ENCODE data around the gene ASTN2.

The ASTN2 gene

DNA sequence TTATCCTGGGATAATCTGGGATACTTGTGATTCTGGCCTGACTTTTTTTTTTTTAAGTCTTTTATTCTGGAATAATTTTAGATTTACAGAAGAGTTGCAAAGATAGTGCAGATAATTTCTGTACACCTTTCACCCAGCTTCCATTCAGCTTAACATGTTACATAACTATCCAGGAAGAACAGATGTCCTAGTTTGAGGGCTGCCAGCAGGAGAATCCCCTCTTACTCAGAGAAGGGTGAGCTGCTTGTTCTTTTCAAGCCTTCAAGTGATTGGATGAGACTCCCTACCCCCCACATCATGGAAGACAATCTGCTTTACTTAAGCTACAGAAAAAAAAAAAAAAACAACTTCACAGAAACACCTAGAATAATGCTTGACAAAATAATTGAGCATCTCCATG lies 473.6 kb downstream of the ASTN2 start:
- Histone ChIP-seq H3K36me3 (ENCODE audit: insufficient read depth, low read length) (no peaks in the 10 kb centered on the region), H3K4me3 (ENCODE audit: low read depth in 1 of 2, low read length in 2 of 2) (no peak overlapping the region), H2AFZ (ENCODE audit: low read depth, low read length) (no peak overlapping the region), H3K4me2 (ENCODE audit: insufficient read depth, low read length) (no peak overlapping the region), H3K9me3 (ENCODE audit: insufficient read depth, low read length, severe bottlenecking) (no peaks in the 10 kb centered on the region), H3K79me2 (ENCODE audit: insufficient read depth, low read length) (no peaks in the 10 kb centered on the region), H3K4me1 (ENCODE audit: insufficient read depth, low read length) (no peaks in the 10 kb centered on the region), H4K20me1 (ENCODE audit: insufficient read depth, low read length) (no peaks in the 10 kb centered on the region), H3K27me3 (ENCODE audit: insufficient read depth, low read length, poor library complexity) (no peaks in the 10 kb centered on the region), H3K27ac (ENCODE audit: low read length) (no peak overlapping the region), H3K9ac (ENCODE audit: low read depth, low read length) (no peak overlapping the region)
- TF ChIP-seq EZH2 (IDR thresholded peaks at IDR 0.05; ENCODE audit: borderline replicate concordance, low read depth, low read length, severe bottlenecking): no peak
- TF ChIP-seq, protein P1, sequence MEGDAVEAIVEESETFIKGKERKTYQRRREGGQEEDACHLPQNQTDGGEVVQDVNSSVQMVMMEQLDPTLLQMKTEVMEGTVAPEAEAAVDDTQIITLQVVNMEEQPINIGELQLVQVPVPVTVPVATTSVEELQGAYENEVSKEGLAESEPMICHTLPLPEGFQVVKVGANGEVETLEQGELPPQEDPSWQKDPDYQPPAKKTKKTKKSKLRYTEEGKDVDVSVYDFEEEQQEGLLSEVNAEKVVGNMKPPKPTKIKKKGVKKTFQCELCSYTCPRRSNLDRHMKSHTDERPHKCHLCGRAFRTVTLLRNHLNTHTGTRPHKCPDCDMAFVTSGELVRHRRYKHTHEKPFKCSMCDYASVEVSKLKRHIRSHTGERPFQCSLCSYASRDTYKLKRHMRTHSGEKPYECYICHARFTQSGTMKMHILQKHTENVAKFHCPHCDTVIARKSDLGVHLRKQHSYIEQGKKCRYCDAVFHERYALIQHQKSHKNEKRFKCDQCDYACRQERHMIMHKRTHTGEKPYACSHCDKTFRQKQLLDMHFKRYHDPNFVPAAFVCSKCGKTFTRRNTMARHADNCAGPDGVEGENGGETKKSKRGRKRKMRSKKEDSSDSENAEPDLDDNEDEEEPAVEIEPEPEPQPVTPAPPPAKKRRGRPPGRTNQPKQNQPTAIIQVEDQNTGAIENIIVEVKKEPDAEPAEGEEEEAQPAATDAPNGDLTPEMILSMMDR (IDR thresholded peaks at IDR 0.05; ENCODE audit: borderline replicate concordance, extremely low read depth, low read length, poor library complexity, severe bottlenecking): no peak
- DNase-seq: no peak
- ATAC-seq (ENCODE audit: insufficient read depth, low read depth): no peak

- H3K27ac ChIP-seq (ENCODE audit: low read length): no peak overlapping the region
- H2AFZ ChIP-seq (ENCODE audit: low read depth, low read length): no peak overlapping the region
- no peak overlapping the region for H3K4me3 ChIP-seq (ENCODE audit: low read depth in 1 of 2, low read length in 2 of 2)
- no peaks in the 10 kb centered on the region for H3K36me3 ChIP-seq (ENCODE audit: insufficient read depth, low read length)
- H4K20me1 ChIP-seq (ENCODE audit: insufficient read depth, low read length): no peaks in the 10 kb centered on the region
- H3K4me1 ChIP-seq (ENCODE audit: insufficient read depth, low read length): no peaks in the 10 kb centered on the region
- H3K9ac ChIP-seq (ENCODE audit: low read depth, low read length): no peak overlapping the region
- no peaks in the 10 kb centered on the region for H3K27me3 ChIP-seq (ENCODE audit: insufficient read depth, low read length, poor library complexity)
- TF ChIP-seq EZH2 (IDR thresholded peaks at IDR 0.05; ENCODE audit: borderline replicate concordance, low read depth, low read length, severe bottlenecking): no peak
- TF ChIP-seq, protein P1 (IDR thresholded peaks at IDR 0.05; ENCODE audit: borderline replicate concordance, extremely low read depth, low read length, poor library complexity, severe bottlenecking): no peak
- no peak overlapping the region for H3K4me2 ChIP-seq (ENCODE audit: insufficient read depth, low read length)
- ATAC-seq (ENCODE audit: insufficient read depth, low read depth): no peak
- DNase-seq: no peak
- H3K9me3 ChIP-seq (ENCODE audit: insufficient read depth, low read length, severe bottlenecking): no peaks in the 10 kb centered on the region
- no peaks in the 10 kb centered on the region for H3K79me2 ChIP-seq (ENCODE audit: insufficient read depth, low read length)
These were observed 474.1 kb downstream of the ASTN2 start for GRCh38 chr9:116940614-116941215.

DNA sequence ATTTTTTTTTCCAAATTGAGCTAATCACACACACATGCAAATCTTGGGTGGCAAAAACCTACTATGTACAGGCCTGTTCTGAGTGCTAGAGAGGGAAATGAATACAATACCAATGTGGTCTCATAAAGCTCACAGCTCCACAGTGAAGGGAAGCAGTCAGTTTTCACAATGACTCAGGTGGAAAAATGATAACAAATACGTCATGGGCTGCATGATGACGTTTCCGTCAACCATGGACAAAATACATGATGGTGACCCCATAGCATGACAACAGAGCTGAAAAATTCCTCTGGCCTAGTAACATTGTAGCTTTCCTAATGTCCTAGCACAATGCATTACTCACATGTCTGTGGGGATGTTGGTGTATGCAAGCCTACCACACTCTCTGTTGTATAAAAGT lies 475.2 kb downstream of the ASTN2 start:
- no peaks in the 10 kb centered on the region for H3K36me3 ChIP-seq (ENCODE audit: insufficient read depth, low read length)
- no peak overlapping the region for H2AFZ ChIP-seq (ENCODE audit: low read depth, low read length)
- no peak overlapping the region for H3K27ac ChIP-seq (ENCODE audit: low read length)
- ATAC-seq (ENCODE audit: insufficient read depth, low read depth) (no peak), DNase-seq (no peak)
- no peak overlapping the region for H3K4me3 ChIP-seq (ENCODE audit: low read depth in 1 of 2, low read length in 2 of 2)
- no peak overlapping the region for H3K9ac ChIP-seq (ENCODE audit: low read depth, low read length)
- TF ChIP-seq, protein P1 (IDR thresholded peaks at IDR 0.05; ENCODE audit: borderline replicate concordance, extremely low read depth, low read length, poor library complexity, severe bottlenecking): no peak
- no peak for TF ChIP-seq EZH2 (IDR thresholded peaks at IDR 0.05; ENCODE audit: borderline replicate concordance, low read depth, low read length, severe bottlenecking)
- H3K4me2 ChIP-seq (ENCODE audit: insufficient read depth, low read length): no peak overlapping the region
- no peaks in the 10 kb centered on the region for H3K79me2 ChIP-seq (ENCODE audit: insufficient read depth, low read length)
- H4K20me1 ChIP-seq (ENCODE audit: insufficient read depth, low read length): no peaks in the 10 kb centered on the region
- no peaks in the 10 kb centered on the region for H3K27me3 ChIP-seq (ENCODE audit: insufficient read depth, low read length, poor library complexity)
- no peaks in the 10 kb centered on the region for H3K9me3 ChIP-seq (ENCODE audit: insufficient read depth, low read length, severe bottlenecking)
- H3K4me1 ChIP-seq (ENCODE audit: insufficient read depth, low read length): no peaks in the 10 kb centered on the region

All from DND-41 (cell line).